Measurements from ENCODE around the gene BTAF1.

The BTAF1 gene

DNA sequence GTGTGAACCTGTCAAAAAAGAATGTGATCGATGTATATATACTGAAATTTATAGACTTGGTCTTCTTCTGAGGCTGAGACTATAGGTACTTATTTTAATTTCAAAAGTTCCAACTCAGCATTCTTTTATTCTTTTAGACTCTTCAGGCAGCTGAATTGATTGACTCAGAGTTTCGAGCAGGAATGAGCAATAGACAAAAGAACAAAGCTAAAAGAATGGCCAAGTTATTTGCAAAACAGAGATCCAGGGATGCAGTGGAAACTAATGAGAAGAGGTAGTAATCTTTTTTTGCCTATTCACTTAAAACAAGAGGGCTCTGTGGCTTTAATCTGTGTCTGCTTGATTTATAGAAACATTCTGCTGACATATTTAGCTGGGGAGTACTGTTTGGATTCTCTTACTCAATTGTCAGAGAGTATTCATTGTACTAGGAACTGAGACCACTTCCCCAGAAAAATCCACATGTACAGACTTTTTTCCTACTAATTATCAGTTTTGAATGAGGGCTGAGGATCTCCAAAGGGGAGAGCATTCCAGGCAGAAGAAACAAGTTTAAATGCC is 30.1 kb downstream of the BTAF1 start:
- H3K36me3 ChIP-seq (ENCODE audit: insufficient read depth, low read depth, low read length) = peaks cover 83% of the 10 kb centered on the region
- H3K27ac ChIP-seq (ENCODE audit: low read length) = no peak overlapping the region
- H3K4me3 ChIP-seq (ENCODE audit: low read length) = no peak overlapping the region
- H3K9me3 ChIP-seq (ENCODE audit: insufficient read depth, low read depth, low read length) = no peaks in the 10 kb centered on the region
- H3K4me1 ChIP-seq (ENCODE audit: insufficient read depth, low read length) = peaks cover 13% of the 10 kb centered on the region
- H3K9ac ChIP-seq (ENCODE audit: low read depth, low read length) = no peak overlapping the region
- H3K27me3 ChIP-seq (ENCODE audit: insufficient read depth, low read length) = no peaks in the 10 kb centered on the region

DNA sequence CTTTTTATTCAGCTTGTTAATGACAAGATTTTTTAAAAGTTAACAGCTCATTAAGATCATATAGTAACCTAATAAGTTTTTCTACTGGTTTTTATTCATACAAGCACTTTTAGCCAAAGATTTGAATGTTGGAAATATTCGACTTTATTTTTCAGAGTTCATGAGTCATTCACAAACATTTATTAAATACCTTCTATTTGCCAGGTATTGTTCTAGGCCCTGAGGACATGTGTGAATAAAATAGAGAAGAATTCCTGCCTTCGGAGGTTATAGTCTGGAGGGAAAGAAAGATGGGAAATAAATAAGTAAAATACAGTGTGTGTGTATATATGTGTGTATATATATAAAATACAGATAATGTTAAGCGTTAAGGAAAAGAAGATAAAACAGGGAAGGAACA is 31.5 kb downstream of the BTAF1 start:
- Histone ChIP-seq H3K4me3 (ENCODE audit: low read length) (no peak overlapping the region), H3K36me3 (ENCODE audit: insufficient read depth, low read depth, low read length) (peaks cover 88% of the 10 kb centered on the region), H3K27me3 (ENCODE audit: insufficient read depth, low read length) (no peaks in the 10 kb centered on the region), H3K27ac (ENCODE audit: low read length) (no peak overlapping the region), H3K9me3 (ENCODE audit: insufficient read depth, low read depth, low read length) (no peaks in the 10 kb centered on the region), H3K9ac (ENCODE audit: low read depth, low read length) (no peak overlapping the region), H3K4me1 (ENCODE audit: insufficient read depth, low read length) (peaks cover 13% of the 10 kb centered on the region)

DNA sequence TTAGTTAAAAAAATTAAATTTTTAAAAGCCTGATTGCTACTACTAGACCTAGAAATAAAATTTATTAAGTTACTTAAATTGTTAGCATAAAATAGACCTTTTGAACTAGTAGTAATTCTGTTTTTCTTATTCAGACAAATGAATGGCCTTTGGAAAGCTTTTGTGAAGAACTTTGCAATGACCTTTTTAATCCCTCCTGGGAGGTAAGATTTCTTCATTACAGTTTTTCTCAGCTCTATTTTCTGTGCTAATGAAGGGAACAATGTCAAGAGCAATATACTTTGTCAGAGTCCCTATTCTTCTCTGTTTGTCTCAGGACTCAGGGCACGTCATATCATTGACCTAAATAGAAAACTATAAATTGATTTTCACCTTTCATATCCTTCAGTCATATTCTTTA is 33.5 kb downstream of the BTAF1 start:
- no peak overlapping the region for H3K9ac ChIP-seq (ENCODE audit: low read depth, low read length)
- H3K27ac ChIP-seq (ENCODE audit: low read length) = no peak overlapping the region
- H3K36me3 ChIP-seq (ENCODE audit: insufficient read depth, low read depth, low read length) = peaks cover 97% of the 10 kb centered on the region
- H3K9me3 ChIP-seq (ENCODE audit: insufficient read depth, low read depth, low read length) = no peaks in the 10 kb centered on the region
- H3K4me1 ChIP-seq (ENCODE audit: insufficient read depth, low read length) = peaks cover 13% of the 10 kb centered on the region
- H3K27me3 ChIP-seq (ENCODE audit: insufficient read depth, low read length) = no peaks in the 10 kb centered on the region
- no peak overlapping the region for H3K4me3 ChIP-seq (ENCODE audit: low read length)

DNA sequence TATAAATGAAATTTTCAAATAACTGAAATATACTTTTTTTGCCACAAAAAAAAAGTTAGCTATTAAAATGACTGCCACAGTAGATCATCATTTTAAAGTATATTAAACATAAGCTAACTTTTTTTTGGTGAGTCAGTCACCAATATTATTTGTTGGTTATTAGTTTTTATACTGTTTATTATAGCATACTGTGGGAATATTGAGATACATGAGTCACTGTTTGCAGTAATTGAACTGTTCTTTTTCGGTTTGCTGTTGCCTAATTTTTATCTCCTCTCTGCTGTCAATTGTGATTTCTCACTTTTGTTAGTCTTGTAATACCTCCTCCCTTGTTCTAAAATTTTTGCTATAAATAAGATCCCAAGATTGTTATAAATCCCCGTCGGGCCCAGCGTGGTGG is 45.7 kb downstream of the BTAF1 start:
- no peak overlapping the region for H3K9ac ChIP-seq (ENCODE audit: low read depth, low read length)
- H3K27me3 ChIP-seq (ENCODE audit: insufficient read depth, low read length) = no peaks in the 10 kb centered on the region
- H3K36me3 ChIP-seq (ENCODE audit: insufficient read depth, low read depth, low read length) = peaks cover 69% of the 10 kb centered on the region
- no peak overlapping the region for H3K4me3 ChIP-seq (ENCODE audit: low read length)
- H3K9me3 ChIP-seq (ENCODE audit: insufficient read depth, low read depth, low read length) = no peaks in the 10 kb centered on the region
- no peak overlapping the region for H3K27ac ChIP-seq (ENCODE audit: low read length)
- no peaks in the 10 kb centered on the region for H3K4me1 ChIP-seq (ENCODE audit: insufficient read depth, low read length)

- Histone ChIP-seq H3K4me3 (ENCODE audit: low read length) (no peak overlapping the region), H3K27me3 (ENCODE audit: insufficient read depth, low read length) (no peaks in the 10 kb centered on the region), H3K4me1 (ENCODE audit: insufficient read depth, low read length) (no peaks in the 10 kb centered on the region), H3K27ac (ENCODE audit: low read length) (no peak overlapping the region), H3K9ac (ENCODE audit: low read depth, low read length) (no peak overlapping the region), H3K9me3 (ENCODE audit: insufficient read depth, low read depth, low read length) (no peaks in the 10 kb centered on the region), H3K36me3 (ENCODE audit: insufficient read depth, low read depth, low read length) (peaks cover 25% of the 10 kb centered on the region; the same call in 1 of the 2 replicates)
These were observed 51.4 kb downstream of the BTAF1 start for GRCh38 chr10:91974960-91975359.

- Histone ChIP-seq H3K36me3 (ENCODE audit: insufficient read depth, low read depth, low read length) (peaks cover 25% of the 10 kb centered on the region), H3K27me3 (ENCODE audit: insufficient read depth, low read length) (no peaks in the 10 kb centered on the region), H3K9me3 (ENCODE audit: insufficient read depth, low read depth, low read length) (no peaks in the 10 kb centered on the region), H3K4me3 (ENCODE audit: low read length) (no peak overlapping the region), H3K27ac (ENCODE audit: low read length) (no peak overlapping the region), H3K9ac (ENCODE audit: low read depth, low read length) (no peak overlapping the region), H3K4me1 (ENCODE audit: insufficient read depth, low read length) (no peaks in the 10 kb centered on the region)
These were observed 51.9 kb downstream of the BTAF1 start for GRCh38 chr10:91975438-91975837.

DNA sequence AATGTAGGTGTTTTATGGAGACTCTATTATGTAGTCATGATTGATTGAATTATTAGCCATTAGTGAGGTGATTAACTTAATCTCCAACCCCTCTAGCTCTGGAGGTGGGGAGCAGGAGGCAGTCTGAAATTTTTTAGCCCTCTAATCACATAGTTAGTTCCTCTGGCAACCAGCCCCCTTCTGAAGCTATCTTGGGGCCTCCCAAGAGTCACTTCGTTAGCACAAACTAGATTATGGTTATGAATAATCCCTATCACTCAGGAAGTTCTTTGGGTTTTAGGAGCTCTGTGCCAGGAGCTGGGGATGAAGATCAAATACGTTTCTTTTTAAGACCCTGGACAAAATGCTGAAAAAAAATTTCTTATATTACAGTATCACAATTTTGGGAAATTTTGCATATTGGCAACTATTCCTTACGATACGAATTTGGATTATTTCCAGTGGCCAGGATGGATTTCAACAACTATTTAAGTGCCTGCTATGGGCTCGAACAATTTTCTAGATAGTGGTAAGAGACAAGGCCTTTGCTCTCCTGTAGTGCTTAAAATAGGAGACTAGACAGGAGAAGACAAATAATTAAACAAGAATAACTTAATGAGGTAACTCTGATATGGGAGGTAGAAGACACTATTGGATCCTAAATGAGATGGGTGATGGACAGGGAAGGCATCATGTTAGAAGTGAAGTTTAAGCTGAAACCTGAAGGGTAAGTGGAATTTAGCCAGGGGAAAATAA is 52.9 kb downstream of the BTAF1 start:
- Histone ChIP-seq H3K4me1 (ENCODE audit: insufficient read depth, low read length) (no peaks in the 10 kb centered on the region), H3K36me3 (ENCODE audit: insufficient read depth, low read depth, low read length) (peaks cover 30% of the 10 kb centered on the region), H3K27ac (ENCODE audit: low read length) (no peak overlapping the region), H3K9me3 (ENCODE audit: insufficient read depth, low read depth, low read length) (no peaks in the 10 kb centered on the region), H3K4me3 (ENCODE audit: low read length) (no peak overlapping the region), H3K9ac (ENCODE audit: low read depth, low read length) (no peak overlapping the region), H3K27me3 (ENCODE audit: insufficient read depth, low read length) (no peaks in the 10 kb centered on the region)

- H3K4me1 ChIP-seq (ENCODE audit: insufficient read depth, low read length) = no peaks in the 10 kb centered on the region
These were observed 53.9 kb downstream of the BTAF1 start for GRCh38 chr10:91977491-91977890.

GRCh38 chr10:91978585-91978984 is 55.0 kb downstream of the BTAF1 start:
- Histone ChIP-seq H3K9ac (ENCODE audit: low read depth, low read length) (no peak overlapping the region), H3K27me3 (ENCODE audit: insufficient read depth, low read length) (no peaks in the 10 kb centered on the region), H3K4me1 (ENCODE audit: insufficient read depth, low read length) (no peaks in the 10 kb centered on the region), H3K36me3 (ENCODE audit: insufficient read depth, low read depth, low read length) (peaks cover 47% of the 10 kb centered on the region), H3K9me3 (ENCODE audit: insufficient read depth, low read depth, low read length) (no peaks in the 10 kb centered on the region), H3K27ac (ENCODE audit: low read length) (no peak overlapping the region), H3K4me3 (ENCODE audit: low read length) (no peak overlapping the region)

More at GRCh38 chr10:91977491-91977890, 53.9 kb downstream of the BTAF1 start:
- peaks cover 38% of the 10 kb centered on the region for H3K36me3 ChIP-seq (ENCODE audit: insufficient read depth, low read depth, low read length)
- H3K27me3 ChIP-seq (ENCODE audit: insufficient read depth, low read length) = no peaks in the 10 kb centered on the region
- no peaks in the 10 kb centered on the region for H3K9me3 ChIP-seq (ENCODE audit: insufficient read depth, low read depth, low read length)
- no peak overlapping the region for H3K9ac ChIP-seq (ENCODE audit: low read depth, low read length)
- no peak overlapping the region for H3K4me3 ChIP-seq (ENCODE audit: low read length)
- H3K27ac ChIP-seq (ENCODE audit: low read length) = no peak overlapping the region

DNA sequence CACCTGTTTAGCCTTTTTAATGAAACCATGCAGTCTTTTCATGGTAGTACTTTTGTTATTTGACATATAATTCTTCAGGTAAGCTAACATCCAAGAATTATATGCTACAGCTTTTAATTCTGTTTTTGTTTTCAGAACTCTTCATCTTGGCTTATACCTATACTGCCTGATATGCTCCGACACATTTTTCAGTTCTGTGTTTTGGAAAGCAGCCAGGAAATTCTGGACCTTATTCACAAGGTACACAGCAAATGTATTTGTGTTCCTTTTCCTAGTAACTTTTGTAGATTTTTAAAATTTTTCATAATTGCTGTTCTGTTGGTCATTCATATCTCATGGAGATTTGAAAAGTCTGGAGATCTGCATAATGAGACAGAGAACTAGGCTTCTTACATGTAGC is 56.7 kb downstream of the BTAF1 start:
- no peaks in the 10 kb centered on the region for H3K9me3 ChIP-seq (ENCODE audit: insufficient read depth, low read depth, low read length)
- H3K4me1 ChIP-seq (ENCODE audit: insufficient read depth, low read length) = no peaks in the 10 kb centered on the region
- H3K4me3 ChIP-seq (ENCODE audit: low read length) = no peak overlapping the region
- peaks cover 59% of the 10 kb centered on the region for H3K36me3 ChIP-seq (ENCODE audit: insufficient read depth, low read depth, low read length)
- no peak overlapping the region for H3K9ac ChIP-seq (ENCODE audit: low read depth, low read length)
- no peaks in the 10 kb centered on the region for H3K27me3 ChIP-seq (ENCODE audit: insufficient read depth, low read length)
- no peak overlapping the region for H3K27ac ChIP-seq (ENCODE audit: low read length)

DNA sequence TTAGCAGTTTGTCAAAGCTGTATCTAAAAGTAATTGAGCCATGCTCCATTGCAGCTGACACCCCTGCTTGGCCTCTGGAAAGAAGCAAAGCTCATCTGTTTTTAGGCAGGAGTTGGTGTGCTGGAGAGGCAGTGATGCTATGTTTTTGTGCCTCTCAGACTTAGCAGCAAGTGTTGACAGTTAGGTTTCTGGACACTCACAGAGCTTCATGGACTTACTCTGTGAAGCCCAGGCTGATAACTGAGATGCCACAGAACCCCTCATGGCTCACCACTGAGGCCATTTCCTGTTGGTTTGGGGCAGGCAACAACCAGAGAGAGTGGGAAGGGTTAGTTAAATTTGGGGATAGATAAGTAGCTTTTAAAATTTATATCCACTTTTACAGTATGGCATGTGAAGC is 59.8 kb downstream of the BTAF1 start:
- Histone ChIP-seq H3K27me3 (ENCODE audit: insufficient read depth, low read length) (no peaks in the 10 kb centered on the region), H3K9ac (ENCODE audit: low read depth, low read length) (no peak overlapping the region), H3K36me3 (ENCODE audit: insufficient read depth, low read depth, low read length) (peaks cover 75% of the 10 kb centered on the region), H3K27ac (ENCODE audit: low read length) (no peak overlapping the region), H3K4me3 (ENCODE audit: low read length) (no peak overlapping the region), H3K9me3 (ENCODE audit: insufficient read depth, low read depth, low read length) (no peaks in the 10 kb centered on the region), H3K4me1 (ENCODE audit: insufficient read depth, low read length) (no peaks in the 10 kb centered on the region)

- Histone ChIP-seq H3K27ac (ENCODE audit: low read length) (no peak overlapping the region), H3K4me1 (ENCODE audit: insufficient read depth, low read length) (no peaks in the 10 kb centered on the region), H3K4me3 (ENCODE audit: low read length) (no peak overlapping the region), H3K27me3 (ENCODE audit: insufficient read depth, low read length) (no peaks in the 10 kb centered on the region), H3K36me3 (ENCODE audit: insufficient read depth, low read depth, low read length) (peaks cover 75% of the 10 kb centered on the region), H3K9me3 (ENCODE audit: insufficient read depth, low read depth, low read length) (no peaks in the 10 kb centered on the region), H3K9ac (ENCODE audit: low read depth, low read length) (no peak overlapping the region)
These were observed 63.9 kb downstream of the BTAF1 start for GRCh38 chr10:91987397-91988037.
